SW 1271 (cell line): ENCODE data around the gene SUMO2.

Experiments
- DNase-seq, 2 experiments: peaks; one replicate each; lab custom pipeline; 2025; lab: John Stamatoyannopoulos, UW

The SUMO2 gene

GRCh38 chr17:75124041-75124818, 58.5 kb downstream of the SUMO2 start:
- DNase-seq, result peak; percentile 98

- DNase-seq, result no peak
Measured at GRCh38 chr17:75118307-75118706, 64.5 kb downstream of the SUMO2 start.

- no peak for DNase-seq
Measured at GRCh38 chr17:75116737-75117136, 66.0 kb downstream of the SUMO2 start.
